Measurements from ENCODE around the gene ATP2B3. TPM values are rescaled to one million over a fixed set of nuclear protein-coding genes. Genes with fewer than 3 reads are reported as not detected.

The ATP2B3 gene
- total RNA-seq, 2 donors from 2014 or later = not detected

- no peaks in the 10 kb centered on the region for H3K36me3 ChIP-seq
- TF ChIP-seq CTCF (IDR thresholded peaks at IDR 0.05) = no peak
- peaks cover 0 to 49% of the 10 kb centered on the region in 2 donors for H3K4me1 ChIP-seq
- H3K27ac ChIP-seq = no peak overlapping the region
- H3K4me3 ChIP-seq = no peak overlapping the region
- DNase-seq (ENCODE audit: low spot score) = no peak
- H3K9me3 ChIP-seq = no peaks in the 10 kb centered on the region
- H3K27me3 ChIP-seq = no peaks in the 10 kb centered on the region
These were observed 44.3 kb upstream of the ATP2B3 start for GRCh38 chrX:153473126-153473525.

- H3K9me3 ChIP-seq = no peaks in the 10 kb centered on the region
- TF ChIP-seq CTCF (IDR thresholded peaks at IDR 0.05) = no peak
- H3K27ac ChIP-seq = peak overlapping the region in 1 of 2 donors; percentile 53
- no peak overlapping the region for H3K4me3 ChIP-seq
- no peaks in the 10 kb centered on the region for H3K36me3 ChIP-seq
- H3K4me1 ChIP-seq = peaks cover 0 to 44% of the 10 kb centered on the region in 2 donors
- no peaks in the 10 kb centered on the region for H3K27me3 ChIP-seq
- no peak for DNase-seq (ENCODE audit: low spot score)
These were observed 43.2 kb upstream of the ATP2B3 start for GRCh38 chrX:153474266-153474665.

- Histone ChIP-seq H3K4me1 (peaks cover 0 to 39% of the 10 kb centered on the region in 2 donors), H3K9me3 (no peaks in the 10 kb centered on the region), H3K27me3 (no peaks in the 10 kb centered on the region), H3K27ac (peak overlapping the region; percentile 62 to 68), H3K36me3 (no peaks in the 10 kb centered on the region), H3K4me3 (peak overlapping the region in 1 of 2 donors; percentile 31)
- no peak for TF ChIP-seq CTCF (IDR thresholded peaks at IDR 0.05)
- DNase-seq (ENCODE audit: low spot score) = peak; percentile 77
These were observed 42.7 kb upstream of the ATP2B3 start for GRCh38 chrX:153474718-153475117.

- H3K4me1 ChIP-seq = peaks cover 0 to 36% of the 10 kb centered on the region in 2 donors
- no peaks in the 10 kb centered on the region for H3K27me3 ChIP-seq
- TF ChIP-seq CTCF (IDR thresholded peaks at IDR 0.05) = no peak
- no peaks in the 10 kb centered on the region for H3K9me3 ChIP-seq
- DNase-seq (ENCODE audit: low spot score) = no peak
- peak overlapping the region in 1 of 2 donors; percentile 31 for H3K4me3 ChIP-seq
- H3K27ac ChIP-seq = peak overlapping the region; percentile 62 to 68
- H3K36me3 ChIP-seq = no peaks in the 10 kb centered on the region
These were observed 42.2 kb upstream of the ATP2B3 start for GRCh38 chrX:153475271-153475670.

- peak overlapping the region; percentile 68 to 73 for H3K27ac ChIP-seq
- no peak for DNase-seq (ENCODE audit: low spot score)
These were observed 41.6 kb upstream of the ATP2B3 start for GRCh38 chrX:153475751-153476281.

More at GRCh38 chrX:153475751-153476281, 41.6 kb upstream of the ATP2B3 start:
- H3K36me3 ChIP-seq = no peaks in the 10 kb centered on the region
- peaks cover 0 to 36% of the 10 kb centered on the region in 2 donors for H3K4me1 ChIP-seq
- no peaks in the 10 kb centered on the region for H3K27me3 ChIP-seq
- no peaks in the 10 kb centered on the region for H3K9me3 ChIP-seq
- no peak for TF ChIP-seq CTCF (IDR thresholded peaks at IDR 0.05)
- H3K4me3 ChIP-seq = no peak overlapping the region
